H9 (cell line): Measurements from ENCODE around the gene TMEM273. TPM values are rescaled to one million over a fixed set of nuclear protein-coding genes. Genes with fewer than 3 reads are reported as not detected.

Experiments
- DNase-seq: peaks from one replicate; pipeline ENCODE4 v3.0.0-alpha.2; 2017
- H2AFZ ChIP-seq: one replicate; pipeline ENCODE4 v1.6.1; 2013; ENCODE audit warnings: mild to moderate bottlenecking, low read length, control low read depth, moderate library complexity
- H2AK5ac ChIP-seq: 2 replicates; pipeline ENCODE4 v1.6.1; 2013; ENCODE audit warnings: low read length, control low read depth, mixed read lengths; ENCODE audit not compliant: insufficient read length
- H2BK120ac ChIP-seq: one replicate; pipeline ENCODE4 v1.6.1; 2013; ENCODE audit warnings: low read depth, mild to moderate bottlenecking, low read length, control low read depth, inconsistent platforms; ENCODE audit not compliant: poor library complexity, severe bottlenecking
- H2BK12ac ChIP-seq: 2 replicates; pipeline ENCODE4 v1.6.1; 2013; ENCODE audit warnings: low read length, control low read depth, mixed read lengths, low read depth; ENCODE audit not compliant: insufficient read length
- H2BK15ac ChIP-seq: 2 replicates; pipeline ENCODE4 v1.6.1; 2013; ENCODE audit warnings: low read depth, low read length, control low read depth
- H2BK20ac ChIP-seq: one replicate; pipeline ENCODE4 v1.6.1; 2013; ENCODE audit warnings: low read depth, mild to moderate bottlenecking, low read length, control low read depth, inconsistent platforms; ENCODE audit not compliant: poor library complexity, severe bottlenecking
- H2BK5ac ChIP-seq: 2 replicates; pipeline ENCODE4 v1.6.1; 2013; ENCODE audit warnings: low read length, control low read depth, mixed read lengths; ENCODE audit not compliant: insufficient read length
- H3K14ac ChIP-seq: 2 replicates; pipeline ENCODE4 v1.6.1; 2013; ENCODE audit warnings: low read length, control low read depth; ENCODE audit not compliant: insufficient read depth
- H3K18ac ChIP-seq: 2 replicates; pipeline ENCODE4 v1.6.1; 2013; ENCODE audit warnings: low read depth, mild to moderate bottlenecking, mixed read lengths, low read length, control low read depth; ENCODE audit not compliant: insufficient read length
- H3K23ac ChIP-seq: 2 replicates; pipeline ENCODE4 v1.6.1; 2013; ENCODE audit warnings: low read length, control low read depth, mixed read lengths, low read depth; ENCODE audit not compliant: insufficient read length
- H3K23me2 ChIP-seq: 2 replicates; pipeline ENCODE4 v1.6.1; 2013; ENCODE audit warnings: low read depth, mild to moderate bottlenecking, mixed read lengths, low read length, control low read depth; ENCODE audit not compliant: insufficient read length, poor library complexity, severe bottlenecking
- H3K27ac ChIP-seq: 2 replicates; pipeline ENCODE4 v1.5.1; 2013; ENCODE audit warnings: low read length, control low read depth, mixed read lengths, low read depth; ENCODE audit not compliant: insufficient read length
- H3K27me3 ChIP-seq: 2 replicates; pipeline ENCODE4 v1.6.1; 2013; ENCODE audit warnings: low read length, control low read depth, inconsistent platforms; ENCODE audit not compliant: insufficient read depth
- H3K4ac ChIP-seq: 2 replicates; pipeline ENCODE4 v1.6.1; 2013; ENCODE audit warnings: low read depth, mild to moderate bottlenecking, control low read depth, inconsistent platforms, low read length, moderate library complexity
- H3K4me1 ChIP-seq: 2 replicates; pipeline ENCODE4 v1.6.1; 2013; ENCODE audit warnings: low read length, control low read depth, inconsistent platforms; ENCODE audit not compliant: insufficient read depth
- H3K4me2 ChIP-seq: 2 replicates; pipeline ENCODE4 v1.6.1; 2013; ENCODE audit warnings: low read length, control low read depth, mixed read lengths; ENCODE audit not compliant: insufficient read length, insufficient read depth
- H3K56ac ChIP-seq: 2 replicates; pipeline ENCODE4 v1.6.1; 2013; ENCODE audit warnings: low read depth, mild to moderate bottlenecking, mixed read lengths, low read length, control low read depth; ENCODE audit not compliant: insufficient read length
- H3K79me1 ChIP-seq: 2 replicates; pipeline ENCODE4 v1.6.1; 2013; ENCODE audit warnings: low read depth, mild to moderate bottlenecking, moderate library complexity, low read length, control low read depth, inconsistent platforms; ENCODE audit not compliant: insufficient read depth, poor library complexity, severe bottlenecking
- H3K79me2 ChIP-seq: 2 replicates; pipeline ENCODE4 v1.6.1; 2013; ENCODE audit warnings: low read length, control low read depth, inconsistent platforms; ENCODE audit not compliant: insufficient read depth
- H3K9ac ChIP-seq: 2 replicates; pipeline ENCODE4 v1.6.1; 2013; ENCODE audit warnings: low read length, control low read depth, mixed read lengths; ENCODE audit not compliant: insufficient read length; ENCODE audit errors: extremely low read depth
- H3K9me3 ChIP-seq: one replicate; pipeline ENCODE4 v1.6.1; 2013; ENCODE audit warnings: low read depth, low read length, inconsistent platforms; ENCODE audit not compliant: control insufficient read depth
- H3T11ph ChIP-seq: one replicate; pipeline ENCODE4 v1.6.1; 2013; ENCODE audit warnings: mild to moderate bottlenecking, low read length, control low read depth, inconsistent platforms
- H4K20me1 ChIP-seq: one replicate; pipeline ENCODE4 v1.6.1; 2013; ENCODE audit not compliant: control insufficient read depth, insufficient read length, insufficient read depth
- H4K5ac ChIP-seq: 2 replicates; pipeline ENCODE4 v1.6.1; 2013; ENCODE audit warnings: low read depth, mild to moderate bottlenecking, mixed read lengths, low read length, control low read depth; ENCODE audit not compliant: insufficient read length
- H4K8ac ChIP-seq: replicated peaks from 2 replicates; pipeline ENCODE4 v1.6.1; 2013; ENCODE audit warnings: low read length, control low read depth, mixed read lengths, low read depth; ENCODE audit not compliant: insufficient read length
- H4K91ac ChIP-seq: 2 replicates; pipeline ENCODE4 v1.6.1; 2013; ENCODE audit warnings: low read depth, mild to moderate bottlenecking, moderate library complexity, mixed read lengths, low read length, control low read depth; ENCODE audit not compliant: insufficient read length
- H3K27ac Mint-ChIP-seq, 3 experiments: 2 replicates in 2 of 3; 3 replicates in 1 of 3; pipeline ENCODE4 v1.8.0; 2020 to 2021; ENCODE audit warnings: mixed read lengths in 3 of 3, mild to moderate bottlenecking in 1 of 3, moderate library complexity in 1 of 3
- H3K27me3 Mint-ChIP-seq: 2 replicates; pipeline ENCODE4 v1.8.0; 2021; ENCODE audit warnings: low read depth, mild to moderate bottlenecking, moderate library complexity, mixed read lengths
- H3K36me3 Mint-ChIP-seq, 3 experiments: 2 replicates in 2 of 3; 3 replicates in 1 of 3; pipeline ENCODE4 v1.8.0; 2020 to 2021; ENCODE audit warnings: low read depth in 3 of 3, mixed read lengths in 3 of 3; ENCODE audit not compliant: insufficient read depth in 1 of 3
- H3K4me1 Mint-ChIP-seq, 2 experiments: 2 replicates each; pipeline ENCODE4 v1.8.0; 2020; ENCODE audit warnings: mixed read lengths in 2 of 2
- H3K4me3 Mint-ChIP-seq, 2 experiments: 2 replicates in 1 of 2; 3 replicates in 1 of 2; pipeline ENCODE4 v1.8.0; 2020 to 2021; ENCODE audit warnings: mild to moderate bottlenecking in 2 of 2, mixed read lengths in 2 of 2, moderate library complexity in 1 of 2
- H3K9me3 Mint-ChIP-seq, 2 experiments: 2 replicates in 1 of 2; 3 replicates in 1 of 2; pipeline ENCODE4 v1.8.0; 2020; ENCODE audit warnings: mild to moderate bottlenecking in 2 of 2, mixed read lengths in 2 of 2, moderate library complexity in 1 of 2
- WGBS: extraction: QIAGEN DNeasy Blood & Tissue Kit; methylation state at CpG from one replicate; pipeline ENCODE4 v1.1.7; 2013; ENCODE audit warnings: missing lambda C conversion rate, low lambda C conversion rate, mixed read lengths; ENCODE audit not compliant: insufficient read length; ENCODE audit errors: extremely low coverage; 5-methylcytosine and 5-hydroxymethylcytosine counted together
- total RNA-seq: library from RNA; stranded (reverse); gene quantifications from 2 replicates; pipeline ENCODE4 v1.2.1, GENCODE V29; 2021
- TF ChIP-seq, protein P1 (sequence below): fragments of 200-600 bp; sonication (generic); conservative IDR thresholded peaks from 3 replicates; pipeline ENCODE4 v1.8.0; 2021; ENCODE audit warnings: antibody characterized with exemption, mild to moderate bottlenecking

The TMEM273 gene
- total RNA-seq, 1 experiment from 2014 or later = not detected

DNA sequence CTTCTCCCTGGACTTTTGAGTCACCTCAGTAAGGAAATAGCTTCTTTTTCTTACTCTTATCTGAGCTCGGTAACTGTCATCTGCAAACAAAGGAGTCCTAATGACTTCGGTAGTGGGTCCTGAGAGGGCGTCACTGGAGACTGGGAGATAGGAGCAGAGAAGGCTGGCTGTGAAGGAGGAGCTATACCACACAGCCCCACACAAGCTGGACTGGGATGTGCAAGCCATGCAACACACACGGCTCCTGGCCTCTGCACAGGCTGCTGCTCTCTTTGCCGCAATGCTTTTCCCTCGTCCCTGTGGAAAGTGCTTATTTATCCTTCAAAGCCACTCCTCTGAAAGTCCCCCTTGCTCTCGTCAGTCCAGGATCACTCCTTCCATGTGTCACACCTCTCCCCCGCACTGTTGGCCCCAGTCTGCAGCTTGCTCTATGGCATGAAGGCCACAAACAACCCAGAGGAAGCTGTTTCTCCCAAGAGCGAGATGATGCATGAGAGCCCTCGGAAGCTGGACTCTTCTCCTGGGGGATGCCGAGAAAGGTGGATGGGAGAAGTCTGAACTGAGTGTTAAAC is 14.9 kb downstream of the TMEM273 start:
- H3K27me3 Mint-ChIP-seq = no peaks in the 10 kb centered on the region
- H3K9me3 ChIP-seq = no peaks in the 10 kb centered on the region
- H3K4me1 ChIP-seq = no peaks in the 10 kb centered on the region
- H2BK12ac ChIP-seq = no peak overlapping the region
- no CpG with 5 or more reads among the region's 11 CpGs for WGBS
- no peaks in the 10 kb centered on the region for H3K27me3 ChIP-seq
- no peak overlapping the region for H3K9ac ChIP-seq
- H3K79me1 ChIP-seq = no peaks in the 10 kb centered on the region
- peaks cover 5 to 10% of the 10 kb centered on the region in 2 experiments for H3K4me1 Mint-ChIP-seq
- no peak for DNase-seq
- no peak overlapping the region for H4K5ac ChIP-seq
- H3K14ac ChIP-seq = no peak overlapping the region
- no peak overlapping the region for H3K4me3 Mint-ChIP-seq
- no peak overlapping the region for H4K8ac ChIP-seq
- no peak overlapping the region for H2BK120ac ChIP-seq
- no peak overlapping the region for H4K91ac ChIP-seq
- no peak overlapping the region for H3K56ac ChIP-seq
- H3K27ac Mint-ChIP-seq = peak overlapping the region in 1 of 3 experiments; percentile 69; a peak in 3 of 7 replicates
- H2BK20ac ChIP-seq = no peak overlapping the region
- H3K27ac ChIP-seq = no peak overlapping the region
- no peaks in the 10 kb centered on the region for H4K20me1 ChIP-seq
- H2AFZ ChIP-seq = no peak overlapping the region
- H2BK5ac ChIP-seq = no peak overlapping the region
- no peak overlapping the region for H3K23ac ChIP-seq
- H2AK5ac ChIP-seq = no peak overlapping the region
- no peak overlapping the region for H3K18ac ChIP-seq
- TF ChIP-seq, protein P1, sequence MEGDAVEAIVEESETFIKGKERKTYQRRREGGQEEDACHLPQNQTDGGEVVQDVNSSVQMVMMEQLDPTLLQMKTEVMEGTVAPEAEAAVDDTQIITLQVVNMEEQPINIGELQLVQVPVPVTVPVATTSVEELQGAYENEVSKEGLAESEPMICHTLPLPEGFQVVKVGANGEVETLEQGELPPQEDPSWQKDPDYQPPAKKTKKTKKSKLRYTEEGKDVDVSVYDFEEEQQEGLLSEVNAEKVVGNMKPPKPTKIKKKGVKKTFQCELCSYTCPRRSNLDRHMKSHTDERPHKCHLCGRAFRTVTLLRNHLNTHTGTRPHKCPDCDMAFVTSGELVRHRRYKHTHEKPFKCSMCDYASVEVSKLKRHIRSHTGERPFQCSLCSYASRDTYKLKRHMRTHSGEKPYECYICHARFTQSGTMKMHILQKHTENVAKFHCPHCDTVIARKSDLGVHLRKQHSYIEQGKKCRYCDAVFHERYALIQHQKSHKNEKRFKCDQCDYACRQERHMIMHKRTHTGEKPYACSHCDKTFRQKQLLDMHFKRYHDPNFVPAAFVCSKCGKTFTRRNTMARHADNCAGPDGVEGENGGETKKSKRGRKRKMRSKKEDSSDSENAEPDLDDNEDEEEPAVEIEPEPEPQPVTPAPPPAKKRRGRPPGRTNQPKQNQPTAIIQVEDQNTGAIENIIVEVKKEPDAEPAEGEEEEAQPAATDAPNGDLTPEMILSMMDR = no peak
- no peak overlapping the region for H3K4ac ChIP-seq
- H3K9me3 Mint-ChIP-seq = 0 out of 5 replicates have a peak, but pooled peaks cover 0 to 3% of the 10 kb centered on the region in 2 experiments
- H3K4me2 ChIP-seq = no peak overlapping the region
- H3T11ph ChIP-seq = no peak overlapping the region
- H3K36me3 Mint-ChIP-seq = no peaks in the 10 kb centered on the region; a peak in 1 of 7 replicates
- H3K79me2 ChIP-seq = no peaks in the 10 kb centered on the region
- H2BK15ac ChIP-seq = no peak overlapping the region
- no peaks in the 10 kb centered on the region for H3K23me2 ChIP-seq
